ENCODE measurements around the gene AATK. TPM values are rescaled to one million over a fixed set of nuclear protein-coding genes. Genes with fewer than 3 reads are reported as not detected.

Gene AATK
- total RNA-seq, 1 experiment from 2014 or later: not detected

DNA sequence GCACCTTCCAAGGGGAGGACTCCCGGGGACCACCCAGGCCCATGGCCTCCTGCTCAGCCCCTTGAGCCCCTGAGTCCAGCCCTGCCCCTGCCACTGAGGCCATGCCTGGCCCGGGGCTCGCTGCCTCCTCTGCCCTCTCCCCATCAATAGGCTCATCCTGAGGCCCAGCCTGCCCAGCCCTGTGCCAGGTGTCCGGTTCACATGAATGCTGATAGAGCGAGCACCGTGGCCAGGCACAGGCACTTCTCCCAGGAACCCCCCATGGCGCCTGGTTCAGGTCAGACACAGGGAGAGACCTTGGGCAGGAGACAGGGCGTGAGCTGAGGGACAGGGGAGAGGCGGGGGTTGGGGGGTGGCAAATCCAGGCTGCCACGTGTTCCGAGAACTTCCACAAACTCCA lies 3.5 kb downstream of the AATK start:
- H3K36me3 Mint-ChIP-seq (ENCODE audit: insufficient read depth, unreplicated experiment): no peaks in the 10 kb centered on the region
- intact Hi-C loops (cut with micrococcal nuclease; ENCODE audit: unreplicated experiment): no loop called here
- CTCF ChIA-PET: no interaction called here

DNA sequence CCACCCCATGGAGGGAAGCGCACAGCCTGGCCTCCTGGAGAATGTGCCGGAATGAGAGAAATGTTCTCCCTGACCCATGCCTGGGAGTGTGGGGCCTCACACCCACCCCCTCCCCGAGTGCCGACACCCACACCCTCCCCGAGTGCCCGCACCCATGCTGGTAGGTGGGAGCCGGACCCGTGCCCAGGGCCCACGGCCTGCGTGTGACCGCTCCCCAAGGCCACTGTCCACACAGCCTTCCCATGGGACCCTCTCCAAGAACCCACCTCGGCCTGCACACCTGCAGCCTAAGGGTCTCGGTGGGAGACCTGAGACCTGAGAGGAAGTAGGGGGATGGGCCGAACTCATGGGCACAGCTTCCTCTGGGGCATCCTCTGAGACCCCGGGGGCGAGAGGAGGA lies 4.0 kb downstream of the AATK start:
- H3K4me3 Mint-ChIP-seq (ENCODE audit: low read depth, unreplicated experiment): no peak overlapping the region
- H3K4me1 Mint-ChIP-seq (ENCODE audit: low read depth, unreplicated experiment): no peaks in the 10 kb centered on the region
- no peak for DNase-seq
- CTCF ChIA-PET: no interaction called here
- no peaks in the 10 kb centered on the region for H3K9me3 Mint-ChIP-seq (ENCODE audit: low read depth, unreplicated experiment)
- H3K36me3 Mint-ChIP-seq (ENCODE audit: insufficient read depth, unreplicated experiment): no peaks in the 10 kb centered on the region
- BruUV-seq (replicated peaks): no TSS peak
- TF ChIP-seq, protein P1, sequence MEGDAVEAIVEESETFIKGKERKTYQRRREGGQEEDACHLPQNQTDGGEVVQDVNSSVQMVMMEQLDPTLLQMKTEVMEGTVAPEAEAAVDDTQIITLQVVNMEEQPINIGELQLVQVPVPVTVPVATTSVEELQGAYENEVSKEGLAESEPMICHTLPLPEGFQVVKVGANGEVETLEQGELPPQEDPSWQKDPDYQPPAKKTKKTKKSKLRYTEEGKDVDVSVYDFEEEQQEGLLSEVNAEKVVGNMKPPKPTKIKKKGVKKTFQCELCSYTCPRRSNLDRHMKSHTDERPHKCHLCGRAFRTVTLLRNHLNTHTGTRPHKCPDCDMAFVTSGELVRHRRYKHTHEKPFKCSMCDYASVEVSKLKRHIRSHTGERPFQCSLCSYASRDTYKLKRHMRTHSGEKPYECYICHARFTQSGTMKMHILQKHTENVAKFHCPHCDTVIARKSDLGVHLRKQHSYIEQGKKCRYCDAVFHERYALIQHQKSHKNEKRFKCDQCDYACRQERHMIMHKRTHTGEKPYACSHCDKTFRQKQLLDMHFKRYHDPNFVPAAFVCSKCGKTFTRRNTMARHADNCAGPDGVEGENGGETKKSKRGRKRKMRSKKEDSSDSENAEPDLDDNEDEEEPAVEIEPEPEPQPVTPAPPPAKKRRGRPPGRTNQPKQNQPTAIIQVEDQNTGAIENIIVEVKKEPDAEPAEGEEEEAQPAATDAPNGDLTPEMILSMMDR (IDR thresholded peaks at IDR 0.05; ENCODE audit: unreplicated experiment): no peak
- no peak overlapping the region for H3K27ac Mint-ChIP-seq (ENCODE audit: unreplicated experiment)
- H3K27me3 Mint-ChIP-seq (ENCODE audit: unreplicated experiment): peaks cover 81% of the 10 kb centered on the region
- intact Hi-C loops (cut with micrococcal nuclease; ENCODE audit: unreplicated experiment): no loop called here

More for the DNA sequence above, 3.5 kb downstream of the AATK start:
- H3K9me3 Mint-ChIP-seq (ENCODE audit: low read depth, unreplicated experiment): no peaks in the 10 kb centered on the region
- H3K4me1 Mint-ChIP-seq (ENCODE audit: low read depth, unreplicated experiment): no peaks in the 10 kb centered on the region
- no TSS peak for BruUV-seq (replicated peaks)
- peaks cover 76% of the 10 kb centered on the region for H3K27me3 Mint-ChIP-seq (ENCODE audit: unreplicated experiment)
- DNase-seq: no peak
- no peak overlapping the region for H3K4me3 Mint-ChIP-seq (ENCODE audit: low read depth, unreplicated experiment)
- TF ChIP-seq, protein P1 (IDR thresholded peaks at IDR 0.05; ENCODE audit: unreplicated experiment): no peak
- no peak overlapping the region for H3K27ac Mint-ChIP-seq (ENCODE audit: unreplicated experiment)

DNA sequence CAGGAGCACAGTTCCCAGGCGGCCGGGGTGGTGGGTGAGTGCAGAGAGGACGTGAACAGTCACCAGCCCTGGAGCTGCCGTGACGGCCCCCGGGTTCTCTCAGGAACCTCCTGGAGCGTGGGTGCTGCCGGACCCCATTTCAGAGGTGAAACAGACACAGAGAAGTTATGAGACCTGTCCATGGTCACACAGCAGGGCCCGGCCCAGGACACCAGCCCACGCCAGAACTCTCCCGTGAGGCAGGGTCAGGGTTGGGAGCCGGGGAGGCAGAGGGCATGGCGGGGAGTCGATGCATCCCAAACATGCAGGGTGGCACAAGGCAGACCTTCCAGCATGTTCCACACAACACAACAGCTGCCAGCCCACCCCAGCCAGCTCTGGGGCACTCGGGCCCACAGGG lies 4.5 kb downstream of the AATK start:
- Mint-ChIP-seq H3K4me1 (ENCODE audit: low read depth, unreplicated experiment) (no peaks in the 10 kb centered on the region), H3K9me3 (ENCODE audit: low read depth, unreplicated experiment) (no peaks in the 10 kb centered on the region), H3K27me3 (ENCODE audit: unreplicated experiment) (peaks cover 81% of the 10 kb centered on the region), H3K36me3 (ENCODE audit: insufficient read depth, unreplicated experiment) (no peaks in the 10 kb centered on the region), H3K27ac (ENCODE audit: unreplicated experiment) (no peak overlapping the region), H3K4me3 (ENCODE audit: low read depth, unreplicated experiment) (no peak overlapping the region)
- CTCF ChIA-PET: no interaction called here
- intact Hi-C loops (cut with micrococcal nuclease; ENCODE audit: unreplicated experiment): no loop called here
- no peak for DNase-seq
- BruUV-seq (replicated peaks): no TSS peak
- TF ChIP-seq, protein P1 (IDR thresholded peaks at IDR 0.05; ENCODE audit: unreplicated experiment): no peak

DNA sequence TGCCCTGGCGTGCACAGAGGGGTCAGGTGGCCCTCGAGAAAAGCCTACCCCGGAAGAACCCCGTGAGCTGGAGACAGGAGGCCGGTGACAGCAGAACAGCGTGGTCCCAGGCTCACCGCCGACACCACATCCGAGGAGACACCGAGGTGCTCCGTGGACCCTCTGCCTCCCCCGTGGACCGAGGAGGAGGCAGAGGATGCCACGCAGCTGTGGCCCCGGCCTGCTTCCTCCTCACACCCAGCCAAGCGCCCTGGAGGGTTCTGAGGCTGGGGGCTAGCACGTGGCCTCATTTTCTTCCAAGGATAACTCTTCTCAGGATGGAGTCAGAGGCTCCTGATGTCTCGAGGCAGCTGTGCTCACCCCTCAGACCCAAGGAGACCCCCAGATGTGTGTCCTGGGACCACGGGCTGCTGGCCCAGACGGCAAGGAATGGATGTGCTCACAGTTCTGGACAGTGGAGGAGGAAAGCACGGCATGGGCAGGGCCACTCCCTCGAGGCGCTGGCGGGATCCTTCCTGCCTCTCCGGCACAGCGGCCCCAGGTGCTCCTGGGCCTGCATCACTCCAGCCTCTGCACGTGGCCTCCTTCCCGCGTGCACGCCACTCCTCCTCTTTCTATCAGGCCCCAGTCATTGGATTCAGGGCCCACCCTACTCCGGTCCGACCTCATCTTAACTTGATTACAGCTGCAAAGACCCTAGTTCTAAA lies 5.1 kb downstream of the AATK start:
- CTCF ChIA-PET: no interaction called here
- H3K27ac Mint-ChIP-seq (ENCODE audit: unreplicated experiment): no peak overlapping the region
- intact Hi-C loops (cut with micrococcal nuclease; ENCODE audit: unreplicated experiment): no loop called here
- DNase-seq: no peak
- no peaks in the 10 kb centered on the region for H3K9me3 Mint-ChIP-seq (ENCODE audit: low read depth, unreplicated experiment)
- peaks cover 81% of the 10 kb centered on the region for H3K27me3 Mint-ChIP-seq (ENCODE audit: unreplicated experiment)
- H3K4me3 Mint-ChIP-seq (ENCODE audit: low read depth, unreplicated experiment): no peak overlapping the region
- H3K36me3 Mint-ChIP-seq (ENCODE audit: insufficient read depth, unreplicated experiment): no peaks in the 10 kb centered on the region
- no TSS peak for BruUV-seq (replicated peaks)
- TF ChIP-seq, protein P1 (IDR thresholded peaks at IDR 0.05; ENCODE audit: unreplicated experiment): no peak
- no peaks in the 10 kb centered on the region for H3K4me1 Mint-ChIP-seq (ENCODE audit: low read depth, unreplicated experiment)
